H1 (cell line): ENCODE results near the gene KMT5C. TPM values are rescaled to one million over a fixed set of nuclear protein-coding genes. Genes with fewer than 3 reads are reported as not detected.

Experiments used
- CBX8 ChIP-seq: fragments of 300-800, 300-1000 bp; sonication (generic); IDR thresholded peaks from 2 replicates; pipeline ENCODE4 v1.7.1; 2016; ENCODE audit warnings: low read depth, low read length, borderline replicate concordance
- EZH2 ChIP-seq: fragments of 200-600 bp; sonication (generic); IDR thresholded peaks from 2 replicates; pipeline ENCODE4 v1.7.1; 2012; ENCODE audit warnings: low read depth, mild to moderate bottlenecking, moderate library complexity, low read length, inconsistent platforms; ENCODE audit not compliant: severe bottlenecking
- KDM5A ChIP-seq: fragments of 200-600 bp; IDR thresholded peaks from 2 replicates; pipeline ENCODE4 v1.7.1; 2012; ENCODE audit warnings: mild to moderate bottlenecking, low read length, inconsistent platforms, mixed read lengths
- POU5F1 ChIP-seq: IDR thresholded peaks from 2 replicates; pipeline ENCODE4 v1.6.1; 2011; ENCODE audit warnings: low read depth, mild to moderate bottlenecking, low read length, moderate library complexity
- SIRT6 ChIP-seq: IDR thresholded peaks from one replicate; pipeline ENCODE4 v1.7.1; 2012; ENCODE audit warnings: low read length, inconsistent platforms
- YY1 ChIP-seq: IDR thresholded peaks from 2 replicates; pipeline ENCODE4 v1.6.1; 2011; ENCODE audit warnings: low read depth, mild to moderate bottlenecking, low read length
- polyA plus RNA-seq, 7 experiments: library from polyadenylated mRNA; depleted of rRNA in 3 of 7; stranded (reverse) in 5 of 7; unstranded in 2 of 7; fragments of >200 nt in 5 of 7; fragments of 200-250 nt in 2 of 7; gene quantifications; 1 replicate in 5 of 7; 2 replicates in 1 of 7; 4 replicates in 1 of 7; pipeline versions ENCODE4 v1.2.1 to v1.2.3, GENCODE V29; 2011 to 2013; ENCODE audit warnings: missing spikeins in 2 of 7, mixed read lengths in 2 of 7
- total RNA-seq: library from RNA; stranded (reverse); fragmentation: NEBNext Ultra II Directional; extraction: Animal tissue kit (Norgen Biotek cat#: 25700); gene quantifications from 2 replicates; pipeline ENCODE4 v1.2.1, GENCODE V29; 2021

Gene KMT5C
- total and polyA plus RNA-seq, 2 of the 8 experiments (the other 6 are each of a cell fraction or from before 2014, with no cell fraction given) = 24.9 to 31.5 TPM

GRCh38 chr19:55354698-55355212 lies 15.1 kb downstream of the KMT5C start, which contains the start of gene COX6B2 (continued):
- TF ChIP-seq SIRT6 = no peak
- TF ChIP-seq POU5F1 = no peak
- no peak for TF ChIP-seq KDM5A
- no peak for TF ChIP-seq EZH2
- TF ChIP-seq YY1 = no peak
- TF ChIP-seq CBX8 = no peak
